Lower leg skin (tissue), 3 donors: ENCODE results near the gene SUMO4.

Source experiments
- CTCF ChIP-seq, 3 donors: fragments of 450-650 bp; IDR thresholded peaks; one replicate each; pipeline ENCODE4 v1.5.1; 2016; ENCODE audit warnings: antibody characterized with exemption in 3 of 3, mild to moderate bottlenecking in 3 of 3, moderate library complexity in 2 of 3
- POLR2A ChIP-seq, 2 donors: fragments of 450-650 bp; IDR thresholded peaks; one replicate each; pipeline ENCODE4 v1.6.1; 2016 to 2017; ENCODE audit warnings: antibody characterized with exemption in 2 of 2, mild to moderate bottlenecking in 1 of 2, moderate library complexity in 1 of 2

DNA sequence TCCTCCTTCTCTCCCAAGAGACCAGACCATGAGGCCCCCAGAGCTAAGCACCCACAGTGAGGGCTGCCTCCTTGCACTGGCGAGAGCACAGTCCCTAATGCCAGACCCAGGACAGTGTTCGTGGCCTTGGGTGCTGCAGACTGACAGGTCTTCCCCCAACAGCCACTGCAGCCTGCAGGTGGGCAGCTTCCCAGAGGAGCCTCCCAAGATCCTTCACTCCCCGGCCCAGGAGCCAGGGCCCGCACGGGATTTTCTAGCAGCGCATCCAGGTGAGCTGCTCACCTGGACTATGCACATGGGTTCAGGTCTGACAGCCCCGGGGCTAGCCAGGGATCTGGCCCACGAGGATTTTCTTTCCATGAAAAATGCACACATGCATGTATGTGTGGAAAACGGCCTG lies 41.7 kb downstream of the SUMO4 start:
- TF ChIP-seq CTCF (IDR thresholded peaks at IDR 0.05) (no peak), POLR2A (IDR thresholded peaks at IDR 0.05) (no peak)
